GM21619 (cell line): ENCODE results near the gene TAAR8.
"Not testable (repeated sequence)": the region's sequence is repeated elsewhere in the genome, so short reads cannot be mapped to it uniquely, and the experiment has no call there.

Source experiments
- ATAC-seq: cut with Tn5 transposase; IDR thresholded peaks from one replicate; pipeline ENCODE4 v1.9.1; 2021; ENCODE audit not compliant: unreplicated experiment

Gene TAAR8

GRCh38 chr6:132544826-132545225, 7.6 kb upstream of the TAAR8 start:
- ATAC-seq, result no peak

DNA sequence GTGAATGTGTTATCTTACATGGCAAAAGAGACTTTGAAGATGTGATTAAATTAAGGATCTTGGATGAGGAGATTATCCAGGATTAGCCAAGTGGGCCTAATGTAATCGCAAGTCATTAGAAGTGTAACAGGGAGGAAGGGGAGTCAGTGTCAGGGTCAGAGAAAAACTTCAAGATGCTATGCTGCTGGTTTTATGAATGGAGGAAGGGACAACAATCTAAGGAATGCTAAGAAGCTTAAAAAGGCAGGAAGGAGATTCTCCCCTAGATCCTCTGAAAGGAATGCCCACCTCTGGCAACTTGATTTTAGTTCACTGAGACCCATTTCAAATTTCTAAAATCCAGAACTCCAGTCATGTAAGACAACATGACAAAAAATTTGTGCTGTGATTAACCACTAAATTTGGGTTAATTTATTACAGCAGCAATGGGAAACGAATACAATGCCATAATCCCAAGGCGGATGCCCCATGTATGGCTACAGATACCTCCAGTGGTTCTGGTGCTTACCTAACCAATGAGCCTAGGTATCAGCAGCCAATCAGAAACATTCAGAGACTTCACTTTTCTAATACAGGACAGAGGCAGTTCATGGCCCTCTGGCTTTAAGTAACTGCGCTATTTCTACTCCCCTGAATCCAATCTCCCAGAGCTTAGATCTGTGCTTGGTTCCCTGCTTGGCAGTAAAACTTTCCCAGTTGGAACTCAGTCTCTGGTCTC, 3.6 kb upstream of the TAAR8 start:
- ATAC-seq, result no peak

GRCh38 chr6:132551214-132551613, 1.3 kb upstream of the TAAR8 start:
- ATAC-seq, result no peak

GRCh38 chr6:132560087-132560486, 7.6 kb downstream of the TAAR8 start:
- not testable (repeated sequence) for ATAC-seq

- no peak for ATAC-seq
Observed at GRCh38 chr6:132566404-132566803, 13.9 kb downstream of the TAAR8 start.

GRCh38 chr6:132567566-132567965, 15.1 kb downstream of the TAAR8 start:
- ATAC-seq, result no peak

- no peak for ATAC-seq
Observed at GRCh38 chr6:132568611-132569010, 16.1 kb downstream of the TAAR8 start.

GRCh38 chr6:132569170-132569569, 16.7 kb downstream of the TAAR8 start:
- ATAC-seq, result no peak

GRCh38 chr6:132570221-132570777, 17.8 kb downstream of the TAAR8 start, which contains the start of gene TAAR6:
TAAR6 (plus strand) TSS chr6:132570322; CDS start chr6:132570322, 0 bp downstream.
- ATAC-seq, result no peak

GRCh38 chr6:132571774-132572173, 19.3 kb downstream of the TAAR8 start:
- ATAC-seq, result no peak

DNA sequence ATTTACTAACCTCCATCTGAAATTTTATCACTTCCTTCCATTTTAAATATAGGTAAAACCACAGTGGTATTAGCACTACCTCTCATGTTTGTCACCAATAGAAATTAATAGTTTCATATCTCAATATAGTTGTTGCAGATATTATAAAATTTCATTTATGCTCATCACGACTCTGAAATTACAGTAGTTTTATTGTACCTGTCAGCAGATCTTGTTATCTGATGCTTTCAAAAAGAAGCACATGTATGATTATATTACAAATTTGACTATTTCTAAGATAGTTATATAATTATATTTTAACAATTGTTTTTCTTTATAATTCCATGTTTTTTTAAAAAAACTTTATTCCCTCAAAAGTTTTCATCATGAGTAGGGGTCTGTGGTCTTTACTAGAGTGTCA, 32.2 kb downstream of the TAAR8 start:
- ATAC-seq, result no peak

- no peak for ATAC-seq
Observed at GRCh38 chr6:132587424-132587823, 35.0 kb downstream of the TAAR8 start.

GRCh38 chr6:132589454-132589853, 37.0 kb downstream of the TAAR8 start, which contains the start of gene TAAR5:
TAAR5 (minus strand) TSS chr6:132589741; CDS start chr6:132589686, 55 bp downstream.
- no peak for ATAC-seq

GRCh38 chr6:132590362-132590761, 37.9 kb downstream of the TAAR8 start:
- no peak for ATAC-seq

DNA sequence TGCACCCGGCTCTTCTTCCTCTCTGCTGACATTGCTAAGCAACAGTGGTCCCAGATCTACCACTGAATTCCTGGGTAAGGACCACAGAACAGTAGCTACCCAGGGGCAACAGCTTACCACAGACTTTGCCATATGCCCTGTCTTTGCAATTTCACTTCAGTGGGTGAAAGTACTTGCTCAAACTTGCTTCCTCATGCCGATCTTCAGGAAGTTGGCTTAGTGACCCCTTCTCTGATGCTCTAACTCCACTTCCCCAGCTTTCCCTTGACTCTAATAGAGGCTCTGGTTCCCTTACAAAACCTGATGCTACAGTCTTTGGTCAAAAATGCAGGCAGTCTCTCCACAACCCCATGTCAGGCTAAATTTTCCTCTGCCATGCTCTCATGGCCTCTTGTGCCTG, 40.4 kb downstream of the TAAR8 start:
- no peak for ATAC-seq

GRCh38 chr6:132596201-132596600, 43.7 kb downstream of the TAAR8 start:
- ATAC-seq, result no peak

- peak; percentile 85 for ATAC-seq
Observed at GRCh38 chr6:132598473-132598872, 46.0 kb downstream of the TAAR8 start.

- ATAC-seq, result not testable (repeated sequence)
Observed at GRCh38 chr6:132600900-132601299, 48.4 kb downstream of the TAAR8 start.
